Naive thymus-derived CD4-positive, alpha-beta T cell (primary cell): ENCODE measurements around the gene PCDHGB1. TPM values are rescaled to one million over a fixed set of nuclear protein-coding genes. Genes with fewer than 3 reads are reported as not detected.
"Not testable (repeated sequence)": the region's sequence is repeated elsewhere in the genome, so short reads cannot be mapped to it uniquely, and the experiment has no call there.

Experiments
- ATAC-seq: fragments of 150-1000 bp; cut with Tn5 transposase; 2 replicates; pipeline ENCODE4 v1.10.0; 2021; ENCODE audit warnings: mild to moderate bottlenecking, moderate library complexity
- CTCF ChIA-PET: fragments of 350-600 bp; sonication (Branson Sonifier 250); formaldehyde crosslinking; loops from one replicate; lab custom pipeline; 2021; ENCODE audit warnings: antibody characterized with exemption; lab: Charles Lee
- POLR2A ChIA-PET: fragments of 350-600 bp; sonication (Branson Sonifier 250); formaldehyde crosslinking; loops from one replicate; lab custom pipeline; 2021; ENCODE audit warnings: antibody characterized with exemption, inconsistent platforms; lab: Charles Lee
- DNase-seq, 9 donors: peaks; one replicate each; pipeline versions ENCODE4 v3.0.0 to v3.0.0-alpha.2; 2020 to 2022; ENCODE audit warnings: mixed read lengths in 1 of 9
- H3K27ac ChIP-seq: one replicate; pipeline ENCODE4 v1.7.0; 2013; ENCODE audit warnings: mild to moderate bottlenecking, low read depth, low read length, moderate library complexity
- H3K27me3 ChIP-seq, 2 donors: one replicate each; pipeline ENCODE4 v1.7.0; 2013; ENCODE audit warnings: low read length in 2 of 2, mild to moderate bottlenecking in 2 of 2, moderate library complexity in 2 of 2; ENCODE audit not compliant: control insufficient read depth in 2 of 2, insufficient read depth in 2 of 2
- H3K36me3 ChIP-seq, 3 experiments: 1 replicate in 2 of 3; 2 replicates in 1 of 3; pipeline ENCODE4 v1.7.0; 2013; ENCODE audit warnings: low read length in 3 of 3, mild to moderate bottlenecking in 3 of 3, moderate library complexity in 1 of 3; ENCODE audit not compliant: insufficient read depth in 3 of 3, control insufficient read depth in 2 of 3
- H3K4me1 ChIP-seq, 2 donors: one replicate each; pipeline ENCODE4 v1.7.0; 2013; ENCODE audit warnings: low read length in 2 of 2, mild to moderate bottlenecking in 2 of 2, moderate library complexity in 1 of 2; ENCODE audit not compliant: control insufficient read depth in 2 of 2, insufficient read depth in 2 of 2
- H3K4me3 ChIP-seq: 2 replicates; pipeline ENCODE4 v1.7.0; 2013; ENCODE audit warnings: mild to moderate bottlenecking, low read length
- H3K9me3 ChIP-seq, 3 experiments: 1 replicate in 2 of 3; 2 replicates in 1 of 3; pipeline ENCODE4 v1.7.0; 2013; ENCODE audit warnings: low read length in 3 of 3; ENCODE audit not compliant: control insufficient read depth in 2 of 3
- H3K27ac Mint-ChIP-seq, 9 donors: one replicate each; pipeline ENCODE4 v1.8.0; 2020 to 2022; ENCODE audit warnings: mixed read lengths in 9 of 9, mild to moderate bottlenecking in 8 of 9, moderate library complexity in 5 of 9, inconsistent platforms in 2 of 9
- H3K27me3 Mint-ChIP-seq, 5 donors: one replicate each; pipeline ENCODE4 v1.8.0; 2021 to 2022; ENCODE audit warnings: mixed read lengths in 5 of 5, mild to moderate bottlenecking in 1 of 5
- H3K36me3 Mint-ChIP-seq, 5 donors: one replicate each; pipeline ENCODE4 v1.8.0; 2020 to 2022; ENCODE audit warnings: mixed read lengths in 5 of 5, mild to moderate bottlenecking in 3 of 5, inconsistent platforms in 1 of 5
- H3K4me1 Mint-ChIP-seq, 7 donors: one replicate each; pipeline ENCODE4 v1.8.0; 2020 to 2022; ENCODE audit warnings: mixed read lengths in 7 of 7, mild to moderate bottlenecking in 3 of 7, inconsistent platforms in 1 of 7
- H3K4me3 Mint-ChIP-seq, 10 donors: one replicate each; pipeline ENCODE4 v1.8.0; 2020 to 2022; ENCODE audit warnings: mild to moderate bottlenecking in 10 of 10, mixed read lengths in 10 of 10, moderate library complexity in 6 of 10, inconsistent platforms in 2 of 10
- H3K9me3 Mint-ChIP-seq, 11 donors: one replicate each; pipeline ENCODE4 v1.8.0; 2020 to 2022; ENCODE audit warnings: mixed read lengths in 11 of 11, mild to moderate bottlenecking in 4 of 11, inconsistent platforms in 1 of 11, moderate library complexity in 1 of 11
- intact Hi-C, 2 donors: fragments of 100-400 bp; cut with micrococcal nuclease; formaldehyde crosslinking; loops; one replicate each; pipeline ENCODE4 v1.15.1; 2023
- polyA plus RNA-seq, 2 donors: library from polyadenylated mRNA; unstranded; fragments of 300-500 nt; fragmentation: Illumina TruSeq; gene quantifications; one replicate each; pipeline ENCODE4 v1.2.3, GENCODE V29; 2021
- total RNA-seq, 6 experiments: library from RNA in 5 of 6; stranded (reverse) in 5 of 6; gene quantifications; 1 replicate in 5 of 6; 2 replicates in 1 of 6; pipeline ENCODE4 v1.2.3 and lab custom pipeline; 2021 to 2026

Gene PCDHGB1
- total and polyA plus RNA-seq, 7 experiments from 2014 or later: 0.24 TPM; not detected in 6

DNA sequence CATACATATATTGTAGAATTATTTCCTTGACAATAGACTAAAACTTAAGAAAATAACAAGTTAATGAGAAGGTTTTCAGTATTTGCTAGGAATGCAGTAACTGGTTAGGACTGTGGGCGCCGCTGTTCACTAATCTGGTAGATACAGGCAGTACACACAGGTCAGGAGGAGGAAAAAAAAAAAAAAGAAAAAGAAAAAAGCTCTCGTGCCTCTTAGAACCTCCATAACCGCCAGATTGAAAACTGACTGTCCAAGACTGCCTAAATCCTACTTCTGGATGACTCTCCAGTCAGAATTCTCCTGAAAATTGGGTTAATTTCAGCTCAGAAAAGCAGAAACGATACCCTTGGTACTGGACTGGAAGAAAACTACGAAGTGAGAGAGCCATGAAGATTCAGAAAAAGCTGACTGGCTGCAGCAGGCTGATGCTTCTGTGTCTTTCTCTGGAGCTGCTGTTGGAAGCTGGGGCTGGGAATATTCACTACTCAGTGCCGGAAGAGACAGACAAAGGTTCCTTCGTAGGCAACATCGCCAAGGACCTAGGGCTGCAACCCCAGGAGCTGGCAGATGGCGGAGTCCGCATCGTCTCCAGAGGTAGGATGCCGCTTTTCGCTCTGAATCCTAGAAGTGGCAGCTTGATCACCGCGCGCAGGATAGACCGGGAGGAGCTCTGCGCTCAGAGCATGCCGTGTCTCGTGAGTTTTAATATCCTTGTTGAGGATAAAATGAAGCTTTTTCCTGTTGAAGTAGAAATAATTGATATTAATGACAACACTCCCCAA is 19.4 kb upstream of the PCDHGB1 start, which contains the start of gene PCDHGA1:
PCDHGA1 (plus strand) TSS at position 216 of the 782 bp plus-strand sequence.
- Histone ChIP-seq H3K9me3 (peaks cover 0 to 49% (median 5%) of the 10 kb centered on the region in 3 experiments), H3K4me3 (no peak within 1 kb of the TSS), H3K27ac (no peak within 1 kb of the TSS), H3K27me3 (peaks cover 0 to 11% of the 10 kb centered on the region in 2 donors), H3K36me3 (no peaks in the 10 kb centered on the region), H3K4me1 (no peaks in the 10 kb centered on the region)
- DNase-seq (peak in 1 of 9 donors; percentile 23), ATAC-seq (peak; percentile 56)
- intact Hi-C loops: no loop called here
- Mint-ChIP-seq H3K4me1 (peaks cover 0 to 11% (median 7%) of the 10 kb centered on the region in 7 donors), H3K9me3 (peaks cover 11 to 93% (median 42%) of the 10 kb centered on the region in 11 donors), H3K36me3 (peaks cover 3 to 23% (median 12%) of the 10 kb centered on the region in 5 donors), H3K27ac (no peak within 1 kb of the TSS), H3K27me3 (peaks cover 42 to 85% (median 78%) of the 10 kb centered on the region in 5 donors), H3K4me3 (peak within 1 kb of the TSS in 9 of 10 donors; percentile 19 to 56 (median 35))
- CTCF ChIA-PET: interaction anchor here (0.6 to 1.6 kb wide), 5 partner anchors 9 to 456 kb away, joined by 3 to 6 read pairs (median 3); no protein-coding TSS in a partner anchor
- POLR2A ChIA-PET: interaction anchor here (1.0 kb wide), 1 partner anchor 11 kb away, joined by 3 read pairs; no protein-coding TSS in a partner anchor

DNA sequence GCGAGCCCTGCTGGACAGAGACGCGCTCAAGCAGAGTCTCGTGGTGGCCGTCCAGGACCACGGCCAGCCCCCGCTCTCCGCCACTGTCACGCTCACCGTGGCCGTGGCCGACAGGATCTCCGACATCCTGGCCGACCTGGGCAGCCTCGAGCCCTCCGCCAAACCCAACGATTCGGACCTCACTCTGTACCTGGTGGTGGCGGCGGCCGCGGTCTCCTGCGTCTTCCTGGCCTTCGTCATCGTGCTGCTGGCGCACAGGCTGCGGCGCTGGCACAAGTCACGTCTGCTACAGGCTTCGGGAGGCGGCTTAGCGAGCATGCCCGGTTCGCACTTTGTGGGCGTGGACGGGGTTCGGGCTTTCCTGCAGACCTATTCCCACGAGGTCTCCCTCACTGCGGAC is 17.3 kb upstream of the PCDHGB1 start:
- H3K4me3 ChIP-seq, intact Hi-C loops, DNase-seq, POLR2A ChIA-PET, H3K4me1 Mint-ChIP-seq, H3K27ac ChIP-seq, H3K36me3 ChIP-seq, ATAC-seq, H3K4me1 ChIP-seq, H3K27ac Mint-ChIP-seq, H3K4me3 Mint-ChIP-seq: not testable (repeated sequence)
- Histone ChIP-seq H3K9me3 (peaks cover 0 to 47% (median 10%) of the 10 kb centered on the region in 3 experiments), H3K27me3 (peaks cover 0 to 11% of the 10 kb centered on the region in 2 donors)
- H3K9me3 Mint-ChIP-seq: peaks cover 11 to 96% (median 56%) of the 10 kb centered on the region in 11 donors
- CTCF ChIA-PET: interaction anchor here (1.0 kb wide), 1 partner anchor 226 kb away, joined by 3 read pairs; no protein-coding TSS in a partner anchor
- peaks cover 60 to 92% (median 82%) of the 10 kb centered on the region in 5 donors for H3K27me3 Mint-ChIP-seq
- H3K36me3 Mint-ChIP-seq: peaks cover 3 to 39% (median 12%) of the 10 kb centered on the region in 5 donors

DNA sequence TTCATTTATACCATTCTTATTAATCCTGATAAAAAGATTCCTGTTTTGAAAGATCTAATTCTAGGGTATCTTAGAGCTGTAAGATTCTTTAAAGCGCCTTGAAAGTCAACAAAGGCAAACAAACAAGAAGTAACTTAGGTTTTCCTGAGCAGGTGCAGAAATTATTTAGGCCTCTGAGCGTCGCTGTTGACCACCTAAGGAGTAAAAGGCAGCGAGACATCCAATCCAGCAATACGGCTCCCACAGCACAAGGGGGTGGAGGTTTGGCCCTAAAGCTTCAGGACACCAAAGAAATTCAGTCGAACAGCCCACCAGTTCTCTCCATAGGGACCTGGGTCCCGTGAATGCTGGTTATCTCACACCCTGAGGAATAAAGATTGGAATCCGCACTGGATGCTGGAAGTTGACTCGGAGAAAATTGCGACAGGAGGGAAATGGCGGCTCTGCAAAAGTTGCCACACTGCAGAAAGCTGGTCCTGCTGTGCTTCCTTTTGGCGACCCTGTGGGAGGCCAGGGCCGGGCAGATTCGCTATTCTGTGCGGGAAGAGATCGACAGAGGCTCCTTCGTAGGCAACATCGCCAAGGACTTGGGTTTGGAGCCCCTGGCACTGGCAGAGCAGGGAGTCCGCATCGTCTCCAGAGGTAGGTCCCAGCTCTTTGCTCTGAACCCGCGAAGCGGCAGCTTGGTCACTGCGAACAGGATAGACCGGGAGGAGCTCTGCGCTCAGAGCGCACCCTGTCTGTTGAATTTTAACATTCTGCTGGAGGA is 11.2 kb upstream of the PCDHGB1 start, which contains the start of gene PCDHGA2:
PCDHGA2 (plus strand) TSS at position 223 of the 769 bp plus-strand sequence.
- H3K4me3 ChIP-seq: no peak within 1 kb of the TSS
- H3K27ac ChIP-seq: no peak within 1 kb of the TSS
- Mint-ChIP-seq H3K27me3 (peaks cover 67 to 90% (median 87%) of the 10 kb centered on the region in 5 donors), H3K4me3 (peak within 1 kb of the TSS in 3 of 10 donors; percentile 32 to 77 (median 45)), H3K27ac (no peak within 1 kb of the TSS), H3K4me1 (peaks cover 0 to 1% (median 0%) of the 10 kb centered on the region in 7 donors), H3K9me3 (peaks cover 15 to 98% (median 72%) of the 10 kb centered on the region in 11 donors), H3K36me3 (peaks cover 7 to 66% (median 8%) of the 10 kb centered on the region in 5 donors)
- H3K4me1 ChIP-seq: no peaks in the 10 kb centered on the region
- intact Hi-C loops: no loop called here
- H3K27me3 ChIP-seq: peaks cover 0 to 17% of the 10 kb centered on the region in 2 donors
- DNase-seq: no peak
- ChIA-PET POLR2A (no interaction called here), CTCF (no interaction called here)
- no peaks in the 10 kb centered on the region for H3K36me3 ChIP-seq
- no peak for ATAC-seq
- peaks cover 0 to 41% (median 5%) of the 10 kb centered on the region in 3 experiments for H3K9me3 ChIP-seq

DNA sequence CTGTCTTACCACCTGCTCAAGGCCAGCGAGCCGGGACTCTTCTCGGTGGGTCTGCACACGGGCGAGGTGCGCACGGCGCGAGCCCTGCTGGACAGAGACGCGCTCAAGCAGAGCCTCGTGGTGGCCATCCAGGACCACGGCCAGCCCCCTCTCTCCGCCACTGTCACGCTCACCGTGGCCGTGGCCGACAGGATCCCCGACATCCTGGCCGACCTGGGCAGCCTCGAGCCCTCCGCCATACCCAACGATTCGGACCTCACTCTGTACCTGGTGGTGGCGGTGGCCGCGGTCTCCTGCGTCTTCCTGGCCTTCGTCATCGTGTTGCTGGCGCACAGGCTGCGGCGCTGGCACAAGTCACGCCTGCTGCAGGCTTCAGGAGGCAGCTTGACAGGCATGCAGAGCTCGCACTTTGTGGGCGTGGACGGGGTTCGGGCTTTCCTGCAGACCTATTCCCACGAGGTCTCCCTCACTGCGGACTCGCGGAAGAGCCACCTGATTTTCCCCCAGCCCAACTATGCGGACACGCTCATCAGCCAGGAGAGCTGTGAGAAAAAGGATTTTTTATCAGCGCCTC is 9.0 kb upstream of the PCDHGB1 start:
- Mint-ChIP-seq H3K27me3 (peaks cover 50 to 86% (median 81%) of the 10 kb centered on the region in 5 donors), H3K36me3 (peaks cover 3 to 59% (median 7%) of the 10 kb centered on the region in 5 donors), H3K9me3 (peaks cover 16 to 95% (median 71%) of the 10 kb centered on the region in 11 donors)
- DNase-seq, H3K4me1 Mint-ChIP-seq, POLR2A ChIA-PET, ATAC-seq, H3K4me1 ChIP-seq, CTCF ChIA-PET, H3K27ac ChIP-seq, H3K4me3 ChIP-seq, H3K4me3 Mint-ChIP-seq, H3K27ac Mint-ChIP-seq, H3K36me3 ChIP-seq: not testable (repeated sequence)
- Histone ChIP-seq H3K9me3 (peaks cover 0 to 49% (median 5%) of the 10 kb centered on the region in 3 experiments), H3K27me3 (peaks cover 0 to 11% of the 10 kb centered on the region in 2 donors)
- intact Hi-C loops: loop anchor here in 1 of 2 donors (5.0 kb wide), 1 partner anchor 216 kb away; no protein-coding TSS in a partner anchor

DNA sequence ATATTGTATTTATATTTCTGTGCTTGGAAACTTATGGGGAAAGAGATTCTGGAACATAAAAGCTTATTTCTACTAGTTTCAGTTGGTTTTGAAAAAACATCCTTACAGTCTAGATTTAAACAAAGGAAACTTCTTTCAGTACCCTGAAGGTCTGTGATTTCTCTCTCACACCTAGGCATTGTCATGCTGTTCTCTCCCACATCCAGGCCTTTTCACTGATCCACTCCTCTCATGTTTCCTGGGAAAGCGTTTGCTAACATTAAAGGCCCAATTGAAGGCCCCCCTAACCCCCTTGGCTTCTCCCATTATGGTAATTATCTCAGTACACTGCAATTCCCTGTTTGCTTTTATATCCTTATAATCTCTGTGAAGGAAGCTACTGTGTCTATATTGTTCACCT is 7.1 kb upstream of the PCDHGB1 start:
- no peak overlapping the region for H3K4me3 ChIP-seq
- no peaks in the 10 kb centered on the region for H3K36me3 ChIP-seq
- Mint-ChIP-seq H3K9me3 (peaks cover 16 to 91% (median 66%) of the 10 kb centered on the region in 11 donors), H3K36me3 (peaks cover 6 to 52% (median 10%) of the 10 kb centered on the region in 5 donors), H3K27me3 (peaks cover 32 to 83% (median 80%) of the 10 kb centered on the region in 5 donors), H3K4me3 (no peak overlapping the region), H3K27ac (no peak overlapping the region), H3K4me1 (no peaks in the 10 kb centered on the region)
- ATAC-seq (no peak), DNase-seq (no peak)
- ChIA-PET POLR2A (no interaction called here), CTCF (no interaction called here)
- peaks cover 0 to 11% of the 10 kb centered on the region in 2 donors for H3K27me3 ChIP-seq
- intact Hi-C loops: loop anchor here in 1 of 2 donors (5.0 kb wide), 1 partner anchor 215 kb away; no protein-coding TSS in a partner anchor
- H3K9me3 ChIP-seq: peaks cover 0 to 41% (median 0%) of the 10 kb centered on the region in 3 experiments
- no peaks in the 10 kb centered on the region for H3K4me1 ChIP-seq
- H3K27ac ChIP-seq: no peak overlapping the region
